Osteoblast (primary cell): Measurements from ENCODE around the gene CBX2. TPM values are rescaled to one million over a fixed set of nuclear protein-coding genes. Genes with fewer than 3 reads are reported as not detected.

Source experiments
- DNase-seq: peaks from one replicate; pipeline ENCODE4 v3.0.0; 2011; ENCODE audit warnings: low spot score, mixed read lengths; ENCODE audit not compliant: insufficient read length; ENCODE audit errors: missing footprints
- H2AFZ ChIP-seq: 2 replicates; pipeline ENCODE4 v1.6.0; 2011; ENCODE audit warnings: mild to moderate bottlenecking, low read length
- H3K27ac ChIP-seq: 2 replicates; pipeline ENCODE4 v1.5.1; 2011; ENCODE audit warnings: mild to moderate bottlenecking, low read depth, low read length, moderate library complexity
- H3K27me3 ChIP-seq: 2 replicates; pipeline ENCODE4 v1.6.0; 2012; ENCODE audit warnings: mild to moderate bottlenecking, control low read depth, inconsistent platforms, low read length, moderate library complexity; ENCODE audit not compliant: insufficient read depth
- H3K36me3 ChIP-seq: 2 replicates; pipeline ENCODE4 v1.5.1; 2011; ENCODE audit warnings: mild to moderate bottlenecking, low read length, control low read depth, moderate library complexity; ENCODE audit not compliant: insufficient read depth
- H3K4me1 ChIP-seq: 2 replicates; pipeline ENCODE4 v1.5.1; 2011; ENCODE audit warnings: mild to moderate bottlenecking, low read length, control low read depth, moderate library complexity; ENCODE audit not compliant: insufficient read depth
- H3K4me2 ChIP-seq: 2 replicates; pipeline ENCODE4 v1.6.0; 2011; ENCODE audit warnings: mild to moderate bottlenecking, low read length; ENCODE audit not compliant: insufficient read depth
- H3K4me3 ChIP-seq: fragments of 200-600 bp; sonication (generic); 3 replicates; pipeline ENCODE4 v1.5.1; 2012; ENCODE audit warnings: mild to moderate bottlenecking, low read length, inconsistent platforms; ENCODE audit not compliant: insufficient read depth
- H3K79me2 ChIP-seq: 2 replicates; pipeline ENCODE4 v1.6.0; 2012; ENCODE audit warnings: mild to moderate bottlenecking, low read length, control low read depth, inconsistent platforms; ENCODE audit not compliant: insufficient read depth
- H3K9me3 ChIP-seq: 2 replicates; pipeline ENCODE4 v1.5.1; 2011; ENCODE audit warnings: low read depth, low read length, control low read depth
- H4K20me1 ChIP-seq: 2 replicates; pipeline ENCODE4 v1.6.0; 2012; ENCODE audit warnings: mild to moderate bottlenecking, low read length, control low read depth; ENCODE audit not compliant: insufficient read depth
- CTCF ChIP-seq: IDR thresholded peaks from 2 replicates; pipeline ENCODE4 v1.5.1; 2011; ENCODE audit warnings: mild to moderate bottlenecking, low read depth, low read length, moderate library complexity; ENCODE audit errors: extremely low read depth
- total RNA-seq: library from RNA; depleted of rRNA; stranded (reverse); fragments of >200 nt; gene quantifications from 2 replicates; pipeline ENCODE4 v1.2.3, GENCODE V29; 2012

The CBX2 gene
- total RNA-seq, 1 donor: 1.1 TPM

DNA sequence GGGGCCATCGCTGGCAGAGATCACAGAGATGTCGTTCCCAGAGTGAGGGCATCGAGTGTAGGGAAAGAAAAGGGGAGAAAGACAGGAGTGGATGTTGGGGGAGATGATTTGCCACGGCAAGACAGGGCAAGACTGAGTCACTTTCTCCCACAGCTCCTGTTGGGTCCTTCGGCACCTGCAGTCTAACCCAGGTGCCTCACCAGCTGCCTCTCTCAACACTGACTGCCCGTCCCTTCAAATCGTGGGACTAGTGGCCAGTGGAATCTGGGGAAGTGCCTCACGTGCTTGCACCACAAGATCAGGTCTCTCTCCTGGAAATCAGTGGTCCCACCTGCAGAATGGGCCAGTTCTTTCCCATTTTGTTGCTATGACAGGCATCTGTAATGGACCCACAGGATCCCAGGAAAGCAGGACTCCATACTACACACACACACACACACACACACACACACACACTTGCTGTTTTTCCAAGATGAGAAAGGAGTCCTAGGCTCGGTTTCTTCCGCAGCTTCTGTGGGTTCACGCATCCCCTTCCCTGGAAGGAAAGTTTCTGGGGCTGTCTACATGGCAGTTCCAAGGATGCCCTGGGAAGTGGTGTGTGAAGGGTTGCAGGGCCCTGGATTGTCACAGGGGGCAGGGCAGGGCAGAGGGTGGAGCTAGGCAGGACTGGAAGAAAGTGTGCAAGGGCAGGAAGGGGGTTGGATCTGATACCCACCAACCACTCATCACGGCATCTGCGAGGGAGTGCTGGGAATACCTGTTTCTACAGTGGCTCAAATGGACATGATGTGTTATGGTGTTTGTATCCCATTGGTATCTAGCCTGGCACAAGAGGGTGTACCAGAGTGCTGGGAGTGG, 29.1 kb downstream of the CBX2 start:
- Histone ChIP-seq H3K79me2 (no peaks in the 10 kb centered on the region), H3K4me1 (no peaks in the 10 kb centered on the region), H3K9me3 (no peaks in the 10 kb centered on the region), H3K27me3 (peaks cover 98% of the 10 kb centered on the region), H4K20me1 (peaks cover 2% of the 10 kb centered on the region), H3K4me2 (no peak overlapping the region), H3K36me3 (no peaks in the 10 kb centered on the region), H3K4me3 (no peak overlapping the region), H2AFZ (no peak overlapping the region), H3K27ac (no peak overlapping the region)
- no peak for DNase-seq
- TF ChIP-seq CTCF: no peak

- H3K4me1 ChIP-seq: peaks cover 3% of the 10 kb centered on the region
- no peak overlapping the region for H3K4me2 ChIP-seq
- no peaks in the 10 kb centered on the region for H3K9me3 ChIP-seq
- no peak for DNase-seq
- H3K27ac ChIP-seq: no peak overlapping the region
- peak; percentile 24 for TF ChIP-seq CTCF
- no peak overlapping the region for H3K4me3 ChIP-seq
- H3K79me2 ChIP-seq: no peaks in the 10 kb centered on the region
- no peaks in the 10 kb centered on the region for H3K36me3 ChIP-seq
- no peak overlapping the region for H2AFZ ChIP-seq
- peaks cover 2% of the 10 kb centered on the region for H4K20me1 ChIP-seq
- H3K27me3 ChIP-seq: peaks cover 92% of the 10 kb centered on the region
Observed at GRCh38 chr17:79808763-79809529, 31.0 kb downstream of the CBX2 start.

GRCh38 chr17:79809530-79810129, 31.7 kb downstream of the CBX2 start:
- no peaks in the 10 kb centered on the region for H3K36me3 ChIP-seq
- no peak overlapping the region for H2AFZ ChIP-seq
- no peak overlapping the region for H3K4me3 ChIP-seq
- DNase-seq: no peak
- no peak overlapping the region for H3K27ac ChIP-seq
- peaks cover 91% of the 10 kb centered on the region for H3K27me3 ChIP-seq
- H4K20me1 ChIP-seq: peaks cover 2% of the 10 kb centered on the region
- no peaks in the 10 kb centered on the region for H3K79me2 ChIP-seq
- no peak for TF ChIP-seq CTCF
- H3K4me2 ChIP-seq: no peak overlapping the region
- no peaks in the 10 kb centered on the region for H3K9me3 ChIP-seq
- H3K4me1 ChIP-seq: peaks cover 3% of the 10 kb centered on the region
